HG02981 (cell line): ENCODE results near the gene MGAT4A.

ENCODE experiments used
- ATAC-seq: cut with Tn5 transposase; IDR thresholded peaks from one replicate; pipeline ENCODE4 v1.9.1; 2021; ENCODE audit warnings: mild to moderate bottlenecking, moderate library complexity; ENCODE audit not compliant: unreplicated experiment

The MGAT4A gene

GRCh38 chr2:98703738-98704137, 27.2 kb downstream of the MGAT4A start:
- ATAC-seq, result no peak

GRCh38 chr2:98702858-98703620, 27.9 kb downstream of the MGAT4A start:
- ATAC-seq, result no peak

- no peak for ATAC-seq
Measured at GRCh38 chr2:98702127-98702802, 28.7 kb downstream of the MGAT4A start.

- no peak for ATAC-seq
Measured at GRCh38 chr2:98701230-98701629, 29.7 kb downstream of the MGAT4A start.

- ATAC-seq, result no peak
Measured at GRCh38 chr2:98698896-98699295, 32.0 kb downstream of the MGAT4A start.

- no peak for ATAC-seq
Measured at GRCh38 chr2:98697651-98698337, 33.1 kb downstream of the MGAT4A start.

GRCh38 chr2:98696200-98696599, 34.7 kb downstream of the MGAT4A start:
- ATAC-seq, result no peak

- ATAC-seq, result no peak
Measured at GRCh38 chr2:98695255-98695654, 35.7 kb downstream of the MGAT4A start.

- ATAC-seq, result no peak
Measured at GRCh38 chr2:98693477-98693876, 37.5 kb downstream of the MGAT4A start.

GRCh38 chr2:98692090-98693054, 38.6 kb downstream of the MGAT4A start:
- no peak for ATAC-seq

GRCh38 chr2:98691303-98691702, 39.6 kb downstream of the MGAT4A start:
- no peak for ATAC-seq

- ATAC-seq, result no peak
Measured at GRCh38 chr2:98685930-98686887, 44.7 kb downstream of the MGAT4A start.

- ATAC-seq, result no peak
Measured at GRCh38 chr2:98683728-98684127, 47.2 kb downstream of the MGAT4A start.

- no peak for ATAC-seq
Measured at GRCh38 chr2:98676742-98677141, 54.2 kb downstream of the MGAT4A start.

- ATAC-seq, result no peak
Measured at GRCh38 chr2:98674233-98674964, 56.5 kb downstream of the MGAT4A start.

- ATAC-seq, result no peak
Measured at GRCh38 chr2:98669675-98670074, 61.3 kb downstream of the MGAT4A start.

GRCh38 chr2:98665677-98666076, 65.3 kb downstream of the MGAT4A start:
- ATAC-seq, result no peak

- ATAC-seq, result no peak
Measured at GRCh38 chr2:98664323-98664722, 66.6 kb downstream of the MGAT4A start.

- ATAC-seq, result no peak
Measured at GRCh38 chr2:98663511-98664090, 67.3 kb downstream of the MGAT4A start.
